NCI-H146 treated with DMSO at 0.1 percent for 48 hours (cell line): ENCODE results near the gene RHO.
A peak's percentile ranks its signal among the peaks of the same experiment; 100 is the strongest.
"Not testable (repeated sequence)": the region's sequence is repeated elsewhere in the genome, so short reads cannot be mapped to it uniquely, and the experiment has no call there.

ENCODE experiments used
- DNase-seq: peaks from one replicate; lab custom pipeline; 2025; ENCODE audit not compliant: unreplicated experiment; lab: John Stamatoyannopoulos, UW

RHO gene

GRCh38 chr3:129542747-129543146 is 14.3 kb downstream of the RHO start:
- no peak for DNase-seq

GRCh38 chr3:129543156-129543790 is 14.8 kb downstream of the RHO start, which contains the start of gene H1-8:
Gene H1-8, plus strand, starts transcription at chr3:129543175. Its CDS starts 44 bp downstream, at chr3:129543219.
- DNase-seq: no peak

- no peak for DNase-seq
These were observed 15.6 kb downstream of the RHO start for GRCh38 chr3:129543999-129544398.

- DNase-seq: not testable (repeated sequence)
These were observed 17.5 kb downstream of the RHO start for GRCh38 chr3:129545951-129546350.

- no peak for DNase-seq
These were observed 18.8 kb downstream of the RHO start for GRCh38 chr3:129547241-129547640.

- DNase-seq: no peak
These were observed 19.9 kb downstream of the RHO start for GRCh38 chr3:129548104-129548965.

- no peak for DNase-seq
These were observed 20.8 kb downstream of the RHO start for GRCh38 chr3:129549006-129549800.

GRCh38 chr3:129549805-129550204 is 21.4 kb downstream of the RHO start:
- DNase-seq: no peak

- no peak for DNase-seq
These were observed 24.0 kb downstream of the RHO start for GRCh38 chr3:129552287-129553050.

GRCh38 chr3:129553171-129553570 is 24.7 kb downstream of the RHO start:
- peak; percentile 38 for DNase-seq

GRCh38 chr3:129553719-129554118 is 25.3 kb downstream of the RHO start:
- no peak for DNase-seq

- DNase-seq: no peak
These were observed 26.1 kb downstream of the RHO start for GRCh38 chr3:129554356-129555152.

- no peak for DNase-seq
These were observed 26.7 kb downstream of the RHO start for GRCh38 chr3:129555153-129555550.

GRCh38 chr3:129555616-129556357 is 27.3 kb downstream of the RHO start:
- no peak for DNase-seq

- no peak for DNase-seq
These were observed 27.9 kb downstream of the RHO start for GRCh38 chr3:129556358-129556695.

GRCh38 chr3:129556890-129557547 is 28.6 kb downstream of the RHO start:
- no peak for DNase-seq

- no peak for DNase-seq
These were observed 29.1 kb downstream of the RHO start for GRCh38 chr3:129557548-129557894.

GRCh38 chr3:129558081-129558771 is 29.8 kb downstream of the RHO start:
- no peak for DNase-seq
